GM12801 (cell line): Measurements from ENCODE around the gene FBRSL1.

ENCODE experiments used
- TF ChIP-seq, protein P1 (sequence below): IDR thresholded peaks from one replicate; pipeline ENCODE4 v1.5.1; 2011; ENCODE audit warnings: control low read depth; ENCODE audit not compliant: insufficient read length; ENCODE audit errors: extremely low read depth

FBRSL1 gene

DNA sequence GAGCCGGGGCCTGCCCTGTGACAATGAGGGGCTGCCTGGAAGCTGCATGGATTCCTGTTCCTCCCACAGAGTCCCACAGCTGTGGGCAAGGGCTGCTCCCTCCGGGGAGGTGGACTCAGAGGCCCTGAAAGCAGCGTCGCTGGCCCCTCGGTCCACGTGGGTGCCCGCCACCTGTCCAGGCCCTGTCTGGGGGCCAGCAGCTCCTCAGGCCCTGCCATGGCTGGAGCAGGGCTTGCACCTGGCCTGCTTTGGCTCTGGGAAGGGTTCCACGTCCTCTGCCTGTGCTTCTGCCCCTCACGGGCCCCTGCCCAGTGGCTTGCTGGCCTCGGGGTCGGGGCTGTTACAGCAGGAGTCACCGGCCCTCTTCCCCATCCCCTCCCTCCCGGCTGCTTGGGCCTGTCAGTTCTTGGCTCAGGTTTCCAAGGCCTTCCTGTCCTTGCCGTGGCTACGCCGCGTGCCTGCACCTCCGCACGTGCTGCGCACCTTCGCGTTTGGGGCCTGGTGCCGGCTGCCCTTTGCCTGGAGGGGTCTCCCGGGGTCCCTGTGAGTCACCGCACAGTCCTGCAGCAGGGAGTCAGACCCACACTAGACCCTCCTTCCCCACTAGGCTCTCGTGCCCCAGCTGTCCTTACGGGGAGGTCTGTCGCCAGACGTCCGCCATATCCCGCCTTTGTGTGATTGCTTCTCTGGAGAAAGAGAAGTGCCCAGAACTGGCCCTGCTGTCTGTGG, 5.8 kb downstream of the FBRSL1 start:
- TF ChIP-seq, protein P1, sequence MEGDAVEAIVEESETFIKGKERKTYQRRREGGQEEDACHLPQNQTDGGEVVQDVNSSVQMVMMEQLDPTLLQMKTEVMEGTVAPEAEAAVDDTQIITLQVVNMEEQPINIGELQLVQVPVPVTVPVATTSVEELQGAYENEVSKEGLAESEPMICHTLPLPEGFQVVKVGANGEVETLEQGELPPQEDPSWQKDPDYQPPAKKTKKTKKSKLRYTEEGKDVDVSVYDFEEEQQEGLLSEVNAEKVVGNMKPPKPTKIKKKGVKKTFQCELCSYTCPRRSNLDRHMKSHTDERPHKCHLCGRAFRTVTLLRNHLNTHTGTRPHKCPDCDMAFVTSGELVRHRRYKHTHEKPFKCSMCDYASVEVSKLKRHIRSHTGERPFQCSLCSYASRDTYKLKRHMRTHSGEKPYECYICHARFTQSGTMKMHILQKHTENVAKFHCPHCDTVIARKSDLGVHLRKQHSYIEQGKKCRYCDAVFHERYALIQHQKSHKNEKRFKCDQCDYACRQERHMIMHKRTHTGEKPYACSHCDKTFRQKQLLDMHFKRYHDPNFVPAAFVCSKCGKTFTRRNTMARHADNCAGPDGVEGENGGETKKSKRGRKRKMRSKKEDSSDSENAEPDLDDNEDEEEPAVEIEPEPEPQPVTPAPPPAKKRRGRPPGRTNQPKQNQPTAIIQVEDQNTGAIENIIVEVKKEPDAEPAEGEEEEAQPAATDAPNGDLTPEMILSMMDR, result no peak

DNA sequence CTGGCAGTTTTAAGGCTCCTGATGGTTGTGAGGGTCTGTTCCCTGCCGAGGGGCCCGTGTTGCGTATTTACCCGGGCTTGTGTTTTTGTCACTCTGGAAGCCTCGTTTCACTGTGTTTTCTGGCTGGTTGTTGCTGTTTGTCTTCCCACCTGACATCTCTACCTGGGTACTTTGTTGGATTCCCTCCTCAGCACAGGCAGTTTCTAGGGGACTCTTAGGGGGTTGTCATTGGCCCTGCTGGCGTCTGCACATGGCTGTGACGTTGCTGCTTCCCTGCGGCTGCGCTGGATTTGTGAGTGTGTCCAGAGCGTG, 6.4 kb downstream of the FBRSL1 start:
- TF ChIP-seq, protein P1, result no peak

DNA sequence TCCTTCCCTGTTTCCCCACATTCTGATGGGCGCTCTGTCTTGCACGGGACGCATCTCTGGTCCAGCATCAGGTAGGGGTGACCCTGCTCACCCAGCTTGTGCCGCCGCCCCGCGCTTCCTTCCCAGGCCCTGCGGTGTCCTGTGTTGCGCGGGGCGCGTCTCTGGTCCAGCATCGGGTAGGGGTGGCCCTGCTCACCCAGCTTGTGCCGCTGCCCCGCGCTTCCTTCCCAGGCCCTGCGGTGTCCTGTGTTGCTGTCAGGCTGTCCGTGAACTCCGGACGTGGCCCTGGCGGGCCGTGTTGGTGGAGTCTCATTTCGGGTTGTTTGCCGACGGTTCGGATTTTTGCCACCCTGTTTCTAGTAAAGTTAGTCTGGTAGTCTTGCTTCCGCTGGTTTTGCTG, 6.8 kb downstream of the FBRSL1 start:
- TF ChIP-seq, protein P1, result no peak

DNA sequence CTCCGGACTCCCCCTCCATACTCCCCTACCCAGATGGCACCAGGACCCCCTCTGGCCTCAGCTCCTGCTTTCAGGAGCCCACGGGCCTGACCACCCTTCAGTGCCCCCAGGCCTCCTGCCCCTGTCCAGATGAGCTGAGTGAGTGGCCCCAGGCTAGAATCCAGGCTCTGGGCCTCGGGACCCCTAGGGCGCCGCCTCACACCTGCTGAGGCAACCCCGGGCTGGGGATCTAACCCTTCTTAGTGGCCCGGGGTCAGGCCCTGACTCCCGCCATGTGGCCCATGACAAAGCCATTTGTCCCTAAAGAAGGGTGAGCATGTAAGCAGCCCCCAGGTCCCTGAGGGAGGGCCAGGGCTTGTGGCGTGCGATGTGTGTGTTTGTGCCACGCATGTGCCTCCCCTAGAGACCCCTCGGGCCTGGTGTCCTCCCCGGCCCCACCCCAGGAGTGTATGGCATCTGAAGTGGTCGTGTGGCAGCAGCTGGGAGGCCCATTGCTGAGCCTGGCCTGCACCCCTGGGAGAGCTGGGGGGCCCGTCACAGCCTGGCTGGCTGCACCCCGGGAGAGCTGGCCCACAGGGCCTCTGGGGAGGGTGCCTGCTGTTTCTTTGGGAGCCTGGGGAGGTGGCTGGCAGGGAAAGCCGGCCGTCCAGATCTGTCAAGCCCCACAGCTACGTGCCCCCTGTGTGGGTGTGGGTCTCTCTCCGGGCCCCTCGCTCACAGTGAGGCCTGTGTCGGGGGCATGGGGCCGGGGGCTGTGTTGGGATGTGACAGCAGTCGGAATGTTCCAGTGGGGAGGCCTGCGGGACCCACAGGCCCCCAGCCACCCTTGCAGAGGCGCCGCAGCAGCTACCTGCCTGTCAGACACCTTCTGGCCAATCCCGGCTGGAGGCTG, 7.8 kb downstream of the FBRSL1 start:
- TF ChIP-seq, protein P1, result no peak

DNA sequence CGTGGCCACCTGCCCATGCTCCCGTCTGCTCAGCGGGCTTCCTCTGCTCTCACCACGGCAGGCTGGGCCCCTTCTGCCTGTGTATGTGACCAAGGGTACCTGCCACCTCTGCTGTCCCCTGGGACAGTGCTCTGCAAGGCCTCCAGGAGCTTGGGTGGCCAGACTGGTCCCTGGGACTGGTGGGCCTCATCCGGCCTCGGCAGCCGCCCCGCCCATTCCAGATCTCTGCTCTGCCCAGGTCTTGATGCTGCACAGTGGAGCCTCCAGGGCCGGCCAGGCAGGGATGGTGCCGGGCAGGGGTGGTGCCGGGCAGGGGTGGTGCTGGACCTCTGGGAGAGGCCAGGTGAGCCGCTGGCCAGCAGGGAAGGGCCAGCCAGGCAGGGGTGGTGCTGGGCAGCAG, 9.0 kb downstream of the FBRSL1 start:
- TF ChIP-seq, protein P1, result no peak

DNA sequence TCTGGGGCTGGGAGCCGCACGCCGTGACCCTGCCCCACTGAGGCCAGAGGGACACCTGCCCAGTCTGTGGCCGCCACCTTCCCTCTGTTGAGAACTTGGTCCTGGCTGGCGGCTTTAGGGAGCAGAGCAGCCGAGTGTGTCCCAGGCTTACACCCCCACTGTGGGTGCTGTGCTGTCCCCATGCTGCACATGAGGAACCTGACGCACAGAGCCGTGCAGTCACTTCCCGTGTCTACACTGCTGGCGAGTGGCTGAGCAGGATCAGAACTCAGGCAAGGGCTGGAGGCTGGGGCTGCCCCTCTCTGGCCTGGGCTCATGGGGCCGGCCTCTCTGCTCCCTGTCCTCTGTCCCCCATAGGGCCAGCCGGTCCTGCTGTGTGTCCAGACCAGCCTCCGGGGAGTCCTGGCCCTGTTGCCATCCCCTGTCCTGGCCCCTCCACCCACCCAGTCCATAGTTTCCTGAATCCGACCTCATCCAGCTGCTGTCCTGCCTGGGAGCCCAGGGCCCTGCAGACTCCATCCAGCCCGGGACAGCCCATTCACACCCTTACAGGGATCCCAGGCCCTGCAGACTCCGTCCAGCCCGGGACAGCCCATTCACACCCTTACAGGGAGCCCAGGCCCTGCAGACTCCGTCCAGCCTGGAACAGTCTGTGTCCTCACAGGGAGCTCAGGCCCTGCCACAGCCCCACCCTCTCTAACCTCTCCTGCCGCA, 10.3 kb downstream of the FBRSL1 start:
- TF ChIP-seq, protein P1, result no peak

DNA sequence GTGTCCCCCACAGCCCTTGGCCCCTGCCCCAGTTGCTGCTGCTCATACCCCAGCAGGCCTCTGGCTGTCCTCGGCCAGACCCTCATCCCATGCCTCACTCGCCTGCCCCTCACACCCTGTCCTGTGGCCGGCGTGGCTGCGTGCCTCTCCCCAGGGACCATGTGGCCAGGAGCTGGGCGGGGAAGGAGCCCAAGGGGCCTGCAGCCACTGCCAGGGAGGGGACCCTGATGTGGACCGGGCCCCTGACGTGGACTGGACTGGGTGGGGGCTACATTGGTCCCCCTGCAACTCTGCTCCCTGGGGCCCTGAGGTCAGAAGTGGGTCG, 10.9 kb downstream of the FBRSL1 start:
- TF ChIP-seq, protein P1, result no peak
